Neuronal stem cell (in vitro differentiated cells): Measurements from ENCODE around the gene ARHGAP26.

Experiments
- DNase-seq: peaks from one replicate; pipeline ENCODE4 v3.0.0-alpha.2; 2013; ENCODE audit warnings: low spot score
- H2AFZ ChIP-seq: one replicate; pipeline ENCODE4 v1.6.1; 2013; ENCODE audit warnings: mild to moderate bottlenecking, low read length, inconsistent platforms
- H2AK5ac ChIP-seq: 2 replicates; pipeline ENCODE4 v1.6.1; 2013; ENCODE audit warnings: low read depth, mild to moderate bottlenecking, inconsistent platforms, low read length, moderate library complexity, mixed read lengths
- H2BK120ac ChIP-seq: 2 replicates; pipeline ENCODE4 v1.6.1; 2013; ENCODE audit warnings: low read depth, mild to moderate bottlenecking, inconsistent platforms, low read length, moderate library complexity, mixed read lengths
- H2BK12ac ChIP-seq: one replicate; pipeline ENCODE4 v1.6.1; 2013; ENCODE audit warnings: low read length, inconsistent platforms
- H2BK15ac ChIP-seq: 2 replicates; pipeline ENCODE4 v1.6.1; 2013; ENCODE audit warnings: mild to moderate bottlenecking, low read length, inconsistent platforms, mixed read lengths
- H2BK5ac ChIP-seq: one replicate; pipeline ENCODE4 v1.6.1; 2013; ENCODE audit warnings: inconsistent platforms, mild to moderate bottlenecking, low read length, moderate library complexity
- H3K14ac ChIP-seq: one replicate; pipeline ENCODE4 v1.6.1; 2013; ENCODE audit warnings: low read length, inconsistent platforms
- H3K18ac ChIP-seq: 2 replicates; pipeline ENCODE4 v1.6.1; 2013; ENCODE audit warnings: low read length, inconsistent platforms
- H3K23ac ChIP-seq: 2 replicates; pipeline ENCODE4 v1.6.1; 2013; ENCODE audit warnings: low read depth, mild to moderate bottlenecking, mixed read lengths, low read length, inconsistent platforms; ENCODE audit not compliant: poor library complexity
- H3K27ac ChIP-seq: replicated peaks from 3 replicates; pipeline ENCODE4 v1.5.1; 2013; ENCODE audit warnings: low read length, inconsistent platforms
- H3K27me3 ChIP-seq, 3 experiments: 2 replicates each; pipeline ENCODE4 v1.6.1; 2013; ENCODE audit warnings: low read length in 3 of 3, mild to moderate bottlenecking in 2 of 3, inconsistent platforms in 1 of 3, low read depth in 1 of 3, mixed read lengths in 1 of 3, moderate library complexity in 1 of 3; ENCODE audit not compliant: control insufficient read depth in 3 of 3, insufficient read depth in 3 of 3
- H3K36me3 ChIP-seq, 2 donors: replicated peaks in 1 of 2; 2 replicates each; pipeline ENCODE4 v1.6.1; 2013; ENCODE audit warnings: low read length in 2 of 2; ENCODE audit not compliant: control insufficient read depth in 2 of 2, insufficient read depth in 2 of 2
- H3K4ac ChIP-seq: 2 replicates; pipeline ENCODE4 v1.6.1; 2013; ENCODE audit warnings: inconsistent platforms, mild to moderate bottlenecking, low read length, moderate library complexity
- H3K4me1 ChIP-seq, 2 donors: 1 replicate in 1 of 2; 2 replicates in 1 of 2; pipeline ENCODE4 v1.6.1; 2013; ENCODE audit warnings: low read length in 2 of 2, low read depth in 1 of 2; ENCODE audit not compliant: control insufficient read depth in 2 of 2, insufficient read depth in 1 of 2
- H3K4me2 ChIP-seq: one replicate; pipeline ENCODE4 v1.6.1; 2013; ENCODE audit warnings: mild to moderate bottlenecking, low read length, inconsistent platforms; ENCODE audit not compliant: insufficient read depth, poor library complexity, severe bottlenecking
- H3K4me3 ChIP-seq, 2 donors: 2 replicates each; pipeline ENCODE4 v1.5.1; 2013; ENCODE audit warnings: low read length in 2 of 2, mild to moderate bottlenecking in 2 of 2, inconsistent platforms in 1 of 2, moderate library complexity in 1 of 2
- H3K79me1 ChIP-seq: one replicate; pipeline ENCODE4 v1.6.1; 2013; ENCODE audit warnings: low read depth, mild to moderate bottlenecking, inconsistent platforms, low read length, moderate library complexity
- H3K9ac ChIP-seq: one replicate; pipeline ENCODE4 v1.6.1; 2013; ENCODE audit warnings: mild to moderate bottlenecking, low read depth, low read length, inconsistent platforms; ENCODE audit not compliant: poor library complexity
- H3K9me3 ChIP-seq, 2 donors: replicated peaks in 1 of 2; 2 replicates each; pipeline versions ENCODE3 to v1.6.1; 2013; ENCODE audit warnings: low read length in 2 of 2, mild to moderate bottlenecking in 2 of 2, inconsistent platforms in 1 of 2, low read depth in 1 of 2, mixed read lengths in 1 of 2, moderate library complexity in 1 of 2; ENCODE audit not compliant: control insufficient read depth in 2 of 2, insufficient read depth in 1 of 2
- H4K8ac ChIP-seq: one replicate; pipeline ENCODE4 v1.6.1; 2013; ENCODE audit warnings: low read depth, mild to moderate bottlenecking, inconsistent platforms, low read length, moderate library complexity
- H4K91ac ChIP-seq: one replicate; pipeline ENCODE4 v1.6.1; 2013; ENCODE audit warnings: low read length, low read depth, mild to moderate bottlenecking, inconsistent platforms; ENCODE audit not compliant: poor library complexity
- WGBS, 2 donors: extraction: QIAGEN DNeasy Blood & Tissue Kit; methylation state at CpG; one replicate each; pipeline ENCODE4 v1.1.7; 2013; ENCODE audit warnings: missing lambda C conversion rate in 2 of 2, mixed read lengths in 1 of 2; ENCODE audit not compliant: insufficient read length in 2 of 2, insufficient replicate concordance in 1 of 2; ENCODE audit errors: extremely low coverage in 2 of 2; 5-methylcytosine and 5-hydroxymethylcytosine counted together

Gene ARHGAP26

GRCh38 chr5:142911775-142912174 lies 141.6 kb downstream of the ARHGAP26 start:
- Histone ChIP-seq H3K36me3 (peaks cover 0 to 13% of the 10 kb centered on the region in 2 donors), H4K91ac (no peak overlapping the region)

GRCh38 chr5:142913728-142914338 lies 143.7 kb downstream of the ARHGAP26 start:
- H4K8ac ChIP-seq = no peak overlapping the region
- no peak overlapping the region for H2AK5ac ChIP-seq
- H3K9me3 ChIP-seq = no peaks in the 10 kb centered on the region
- no peak overlapping the region for H3K4me2 ChIP-seq
- 100% methylated on average over 1 of the region's 9 CpGs; no CpG with 5 or more reads in 1 of the 2 donors for WGBS, 2 donors
- H3K27ac ChIP-seq = no peak overlapping the region
- no peak for DNase-seq
- no peak overlapping the region for H2AFZ ChIP-seq
- H3K27me3 ChIP-seq = no peaks in the 10 kb centered on the region
- no peak overlapping the region for H3K14ac ChIP-seq
- no peak overlapping the region for H3K23ac ChIP-seq
- H4K91ac ChIP-seq = no peak overlapping the region
- H2BK5ac ChIP-seq = no peak overlapping the region
- H3K4me1 ChIP-seq = no peaks in the 10 kb centered on the region
- no peak overlapping the region for H2BK15ac ChIP-seq
- H2BK12ac ChIP-seq = no peak overlapping the region
- no peaks in the 10 kb centered on the region for H3K79me1 ChIP-seq
- no peak overlapping the region for H3K9ac ChIP-seq
- no peak overlapping the region for H2BK120ac ChIP-seq
- H3K4me3 ChIP-seq = no peak overlapping the region
- H3K36me3 ChIP-seq = peaks cover 0 to 8% of the 10 kb centered on the region in 2 donors
- no peak overlapping the region for H3K4ac ChIP-seq
- no peak overlapping the region for H3K18ac ChIP-seq

More at GRCh38 chr5:142911775-142912174, 141.6 kb downstream of the ARHGAP26 start:
- Histone ChIP-seq H3K27ac (no peak overlapping the region), H3K18ac (no peak overlapping the region), H3K9ac (no peak overlapping the region), H3K27me3 (no peaks in the 10 kb centered on the region), H3K9me3 (no peaks in the 10 kb centered on the region), H2BK120ac (no peak overlapping the region), H4K8ac (no peak overlapping the region), H2AK5ac (no peak overlapping the region), H2BK12ac (no peak overlapping the region), H3K79me1 (no peaks in the 10 kb centered on the region), H3K4ac (no peak overlapping the region), H3K4me3 (no peak overlapping the region), H2BK15ac (no peak overlapping the region), H2BK5ac (no peak overlapping the region), H2AFZ (no peak overlapping the region), H3K14ac (no peak overlapping the region), H3K4me2 (no peak overlapping the region), H3K23ac (no peak overlapping the region), H3K4me1 (no peaks in the 10 kb centered on the region)
- DNase-seq = no peak

- Histone ChIP-seq H4K8ac (no peak overlapping the region), H2AK5ac (no peak overlapping the region), H3K79me1 (no peaks in the 10 kb centered on the region), H3K4me2 (no peak overlapping the region), H3K4me1 (no peaks in the 10 kb centered on the region), H3K27me3 (no peaks in the 10 kb centered on the region), H2BK5ac (no peak overlapping the region), H3K23ac (no peak overlapping the region), H3K14ac (no peak overlapping the region), H3K4me3 (no peak overlapping the region), H3K27ac (no peak overlapping the region), H2AFZ (no peak overlapping the region), H3K18ac (no peak overlapping the region), H3K9ac (no peak overlapping the region), H3K4ac (no peak overlapping the region), H2BK120ac (no peak overlapping the region), H3K9me3 (no peaks in the 10 kb centered on the region), H4K91ac (no peak overlapping the region), H2BK12ac (no peak overlapping the region), H3K36me3 (peaks cover 0 to 8% of the 10 kb centered on the region in 2 donors), H2BK15ac (no peak overlapping the region)
- DNase-seq = no peak
- no CpG with 5 or more reads among the region's 8 CpGs for WGBS, 2 donors
These were observed 144.9 kb downstream of the ARHGAP26 start for GRCh38 chr5:142915038-142915437.

GRCh38 chr5:142915813-142916424 lies 145.7 kb downstream of the ARHGAP26 start:
- Histone ChIP-seq H2BK120ac (no peak overlapping the region), H3K14ac (no peak overlapping the region), H3K36me3 (peaks cover 0 to 6% of the 10 kb centered on the region in 2 donors), H3K23ac (no peak overlapping the region), H3K9ac (no peak overlapping the region), H3K27me3 (no peaks in the 10 kb centered on the region), H3K9me3 (no peaks in the 10 kb centered on the region), H2BK5ac (no peak overlapping the region), H4K91ac (no peak overlapping the region), H3K27ac (no peak overlapping the region), H3K4ac (no peak overlapping the region), H2AK5ac (no peak overlapping the region), H3K4me3 (no peak overlapping the region), H4K8ac (no peak overlapping the region), H3K4me1 (no peaks in the 10 kb centered on the region), H3K18ac (no peak overlapping the region), H2BK15ac (no peak overlapping the region), H3K79me1 (no peaks in the 10 kb centered on the region), H2AFZ (no peak overlapping the region), H2BK12ac (no peak overlapping the region), H3K4me2 (no peak overlapping the region)
- WGBS, 2 donors = no CpG with 5 or more reads among the region's 8 CpGs
- DNase-seq = peak; percentile 17
